Ovary (tissue), 3 donors: ENCODE results near the gene TIMM8B.

ENCODE experiments used
- CTCF ChIP-seq, 3 donors: fragments of 450-650 bp in 2 of 3; fragments of 200-600 bp in 1 of 3; IDR thresholded peaks; one replicate each; pipeline versions ENCODE4 v1.5.1 to v1.8.0; 2016 to 2022; ENCODE audit warnings: antibody characterized with exemption in 3 of 3, mild to moderate bottlenecking in 1 of 3
- EP300 ChIP-seq: sonication (generic); formaldehyde crosslinking; IDR thresholded peaks from one replicate; pipeline ENCODE4 v1.6.1; 2017; ENCODE audit warnings: antibody characterized with exemption
- POLR2A ChIP-seq: fragments of 450-650 bp; IDR thresholded peaks from one replicate; pipeline ENCODE4 v1.6.1; 2017; ENCODE audit warnings: antibody characterized with exemption, mild to moderate bottlenecking, moderate library complexity
- donor health status: DM: no; HTN: no; CAD: no.

- TF ChIP-seq CTCF (IDR thresholded peaks at IDR 0.05) (no peak), POLR2A (no peak), EP300 (no peak)
Observed at GRCh38 chr11:112049777-112050176, 36.8 kb downstream of the TIMM8B start.
